Measurements from ENCODE around the gene LRP11. TPM values are rescaled to one million over a fixed set of nuclear protein-coding genes. Genes with fewer than 3 reads are reported as not detected.
A peak's percentile ranks its signal among the peaks of the same experiment; 100 is the strongest.

The LRP11 gene
- total RNA-seq, 2 experiments from 2014 or later: 1.9 TPM

DNA sequence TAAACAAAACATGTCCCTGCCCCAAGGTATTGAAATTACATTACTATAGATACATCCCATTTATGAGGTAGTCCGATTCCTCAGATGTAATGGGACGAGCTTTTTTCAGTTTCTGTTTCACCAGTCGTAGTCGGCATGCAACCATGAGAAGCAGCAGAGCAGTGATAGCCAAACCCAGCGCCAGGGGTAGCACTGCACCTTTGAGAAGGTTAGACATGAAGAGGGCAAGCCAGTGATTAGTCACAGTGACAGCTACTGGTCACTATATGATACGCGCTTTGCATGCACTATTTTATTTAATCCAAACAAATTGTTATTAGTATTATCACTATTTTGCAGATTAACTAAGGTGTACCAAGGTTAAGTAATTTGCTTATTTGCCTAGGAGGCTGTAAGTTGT is 43.7 kb downstream of the LRP11 start:
- intact Hi-C loops (cut with micrococcal nuclease): no loop called here
- no peak for ATAC-seq
- DNase-seq: no peak
- ChIA-PET POLR2A (interaction anchor here (1.2 to 1.8 kb wide), 2 partner anchors 11 to 27 kb away, joined by 4 read pairs; no protein-coding TSS in a partner anchor), CTCF (interaction anchor here (0.8 to 3.0 kb wide), 5 partner anchors 10 to 143 kb away, joined by 3 to 7 read pairs (median 3); no protein-coding TSS in a partner anchor)
- no peaks in the 10 kb centered on the region for H3K9me3 Mint-ChIP-seq
- no peak overlapping the region for H3K4me3 Mint-ChIP-seq
- no peaks in the 10 kb centered on the region for H3K27me3 Mint-ChIP-seq
- H3K36me3 Mint-ChIP-seq (ENCODE audit: low read depth): no peaks in the 10 kb centered on the region
- H3K4me1 Mint-ChIP-seq (ENCODE audit: low read depth): no peaks in the 10 kb centered on the region
- TF ChIP-seq, protein P1, sequence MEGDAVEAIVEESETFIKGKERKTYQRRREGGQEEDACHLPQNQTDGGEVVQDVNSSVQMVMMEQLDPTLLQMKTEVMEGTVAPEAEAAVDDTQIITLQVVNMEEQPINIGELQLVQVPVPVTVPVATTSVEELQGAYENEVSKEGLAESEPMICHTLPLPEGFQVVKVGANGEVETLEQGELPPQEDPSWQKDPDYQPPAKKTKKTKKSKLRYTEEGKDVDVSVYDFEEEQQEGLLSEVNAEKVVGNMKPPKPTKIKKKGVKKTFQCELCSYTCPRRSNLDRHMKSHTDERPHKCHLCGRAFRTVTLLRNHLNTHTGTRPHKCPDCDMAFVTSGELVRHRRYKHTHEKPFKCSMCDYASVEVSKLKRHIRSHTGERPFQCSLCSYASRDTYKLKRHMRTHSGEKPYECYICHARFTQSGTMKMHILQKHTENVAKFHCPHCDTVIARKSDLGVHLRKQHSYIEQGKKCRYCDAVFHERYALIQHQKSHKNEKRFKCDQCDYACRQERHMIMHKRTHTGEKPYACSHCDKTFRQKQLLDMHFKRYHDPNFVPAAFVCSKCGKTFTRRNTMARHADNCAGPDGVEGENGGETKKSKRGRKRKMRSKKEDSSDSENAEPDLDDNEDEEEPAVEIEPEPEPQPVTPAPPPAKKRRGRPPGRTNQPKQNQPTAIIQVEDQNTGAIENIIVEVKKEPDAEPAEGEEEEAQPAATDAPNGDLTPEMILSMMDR (IDR thresholded peaks at IDR 0.05): no peak
- no peak overlapping the region for H3K27ac Mint-ChIP-seq

DNA sequence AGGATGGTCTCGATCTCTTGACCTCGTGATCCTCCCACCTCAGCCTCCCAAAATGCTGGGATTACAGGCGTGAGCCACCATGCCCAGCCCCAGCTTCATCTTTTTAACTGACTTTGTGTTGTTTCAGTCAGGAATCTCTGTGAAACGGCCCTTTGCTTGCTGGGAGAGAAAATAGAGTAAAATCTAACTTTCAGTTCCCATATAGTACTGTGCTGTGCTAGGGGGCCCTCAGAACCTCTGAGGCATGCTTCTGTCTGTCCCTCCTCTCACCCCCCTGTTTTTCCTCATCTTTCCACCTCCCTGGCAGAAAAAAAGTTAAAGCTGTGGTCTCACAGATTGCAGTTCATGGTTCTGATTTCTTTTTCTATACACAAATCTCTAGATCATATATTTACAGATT is 48.4 kb downstream of the LRP11 start:
- no peaks in the 10 kb centered on the region for H3K27me3 Mint-ChIP-seq
- H3K4me1 Mint-ChIP-seq (ENCODE audit: low read depth): no peaks in the 10 kb centered on the region
- intact Hi-C loops (cut with micrococcal nuclease): no loop called here
- POLR2A ChIA-PET: interaction anchor here (1.4 kb wide), 1 partner anchor 11 kb away, joined by 3 read pairs; no protein-coding TSS in a partner anchor
- H3K27ac Mint-ChIP-seq: no peak overlapping the region
- CTCF ChIA-PET: no interaction called here
- no peak overlapping the region for H3K4me3 Mint-ChIP-seq
- no peaks in the 10 kb centered on the region for H3K9me3 Mint-ChIP-seq
- H3K36me3 Mint-ChIP-seq (ENCODE audit: low read depth): peaks cover 8% of the 10 kb centered on the region
- TF ChIP-seq, protein P1 (IDR thresholded peaks at IDR 0.05): no peak
- no peak for DNase-seq
- no peak for ATAC-seq

DNA sequence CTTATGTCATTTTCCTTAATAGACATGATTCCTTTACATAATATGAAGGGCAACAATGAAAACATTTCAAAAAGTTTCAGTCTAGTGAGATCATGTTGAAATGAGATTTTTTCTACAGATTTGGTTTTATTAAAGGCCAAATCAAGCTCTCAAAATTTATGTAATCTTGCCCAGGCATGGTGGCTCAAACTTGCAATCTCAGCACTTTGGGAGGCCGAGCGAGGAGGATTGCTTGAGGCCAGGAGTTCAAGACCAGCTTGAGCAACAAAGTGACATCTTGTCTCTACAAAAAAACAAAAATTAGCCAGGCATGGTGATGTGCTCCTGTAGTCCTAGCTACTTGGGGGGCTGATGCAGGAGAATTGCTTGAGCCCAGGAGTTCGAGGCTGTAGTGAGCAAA is 50.8 kb downstream of the LRP11 start:
- Mint-ChIP-seq H3K27ac (no peak overlapping the region), H3K9me3 (no peaks in the 10 kb centered on the region), H3K27me3 (no peaks in the 10 kb centered on the region), H3K4me1 (ENCODE audit: low read depth) (no peaks in the 10 kb centered on the region), H3K36me3 (ENCODE audit: low read depth) (peaks cover 8% of the 10 kb centered on the region), H3K4me3 (no peak overlapping the region)
- ChIA-PET CTCF (interaction anchor here (1.0 to 1.1 kb wide), 2 partner anchors 10 to 14 kb away, joined by 3 to 6 read pairs; no protein-coding TSS in a partner anchor), POLR2A (interaction anchor here (1.2 kb wide), 1 partner anchor 13 kb away, joined by 3 read pairs; no protein-coding TSS in a partner anchor)
- ATAC-seq (no peak), DNase-seq (no peak)
- TF ChIP-seq, protein P1 (IDR thresholded peaks at IDR 0.05): no peak
- intact Hi-C loops (cut with micrococcal nuclease): no loop called here

DNA sequence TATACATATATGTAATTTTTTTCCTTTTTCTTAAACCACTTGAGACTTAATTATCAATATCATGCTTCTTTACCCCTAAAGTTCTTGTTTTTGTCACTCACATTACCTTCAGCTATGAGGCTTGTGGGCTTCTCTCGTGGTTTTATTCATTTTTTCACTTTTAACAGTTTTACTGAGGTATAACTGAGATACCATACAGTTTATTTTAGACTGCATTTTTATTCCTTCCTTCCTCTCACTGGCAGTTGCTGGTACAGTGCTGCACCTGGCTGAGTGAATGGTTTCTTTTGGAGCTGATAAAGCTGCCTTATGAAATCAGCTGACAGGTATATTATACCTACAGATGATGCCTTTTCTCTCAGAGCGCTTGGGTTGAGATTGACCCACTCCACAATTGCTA is 54.4 kb downstream of the LRP11 start:
- H3K9me3 Mint-ChIP-seq: no peaks in the 10 kb centered on the region
- DNase-seq (no peak), ATAC-seq (no peak)
- no peaks in the 10 kb centered on the region for H3K27me3 Mint-ChIP-seq
- H3K36me3 Mint-ChIP-seq (ENCODE audit: low read depth): peaks cover 11% of the 10 kb centered on the region
- no peak overlapping the region for H3K4me3 Mint-ChIP-seq
- TF ChIP-seq, protein P1 (IDR thresholded peaks at IDR 0.05): no peak
- H3K27ac Mint-ChIP-seq: no peak overlapping the region
- ChIA-PET POLR2A (interaction anchor here (1.2 kb wide), 1 partner anchor 11 kb away, joined by 4 read pairs; no protein-coding TSS in a partner anchor), CTCF (interaction anchor here (1.2 to 2.3 kb wide), 4 partner anchors 10 to 31 kb away, joined by 3 to 7 read pairs (median 5); no protein-coding TSS in a partner anchor)
- intact Hi-C loops (cut with micrococcal nuclease): no loop called here
- peaks cover 7% of the 10 kb centered on the region for H3K4me1 Mint-ChIP-seq (ENCODE audit: low read depth)

DNA sequence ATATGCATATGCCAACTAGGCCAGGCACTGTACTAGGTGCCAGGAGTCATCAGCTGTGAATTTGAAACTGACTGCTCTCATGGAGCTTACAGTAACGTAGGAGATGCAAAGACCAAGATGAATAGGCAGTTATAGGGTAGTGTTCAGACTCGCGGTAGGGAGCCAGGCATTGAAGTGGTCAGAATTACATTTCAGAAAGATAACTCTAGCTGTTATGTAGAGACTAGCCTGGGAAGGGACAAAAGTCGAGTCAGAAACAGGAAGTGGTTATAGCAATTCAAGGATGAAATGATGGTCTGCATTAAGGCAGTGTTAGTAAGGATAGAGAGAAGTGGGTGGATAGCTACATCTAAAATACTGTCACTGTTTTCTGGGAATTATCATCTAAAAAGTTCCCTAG is 58.0 kb downstream of the LRP11 start:
- no peaks in the 10 kb centered on the region for H3K9me3 Mint-ChIP-seq
- peak; percentile 42 for ATAC-seq
- H3K27me3 Mint-ChIP-seq: no peaks in the 10 kb centered on the region
- H3K36me3 Mint-ChIP-seq (ENCODE audit: low read depth): peaks cover 16% of the 10 kb centered on the region
- H3K4me1 Mint-ChIP-seq (ENCODE audit: low read depth): peaks cover 7% of the 10 kb centered on the region
- ChIA-PET CTCF (interaction anchor here (0.9 to 1.6 kb wide), 4 partner anchors 11 to 59 kb away, joined by 3 read pairs; no protein-coding TSS in a partner anchor), POLR2A (no interaction called here)
- intact Hi-C loops (cut with micrococcal nuclease): no loop called here
- DNase-seq: no peak
- peak overlapping the region; percentile 50 for H3K27ac Mint-ChIP-seq
- H3K4me3 Mint-ChIP-seq: no peak overlapping the region
- TF ChIP-seq, protein P1 (IDR thresholded peaks at IDR 0.05): no peak
